Activated CD4-positive, alpha-beta memory T cell treated with anti-CD3 and anti-CD28 coated beads for 36 hours (primary cell): ENCODE data around the gene SS18. TPM values are rescaled to one million over a fixed set of nuclear protein-coding genes. Genes with fewer than 3 reads are reported as not detected.

Source experiments
- CTCF ChIA-PET: fragments of 350-600 bp; sonication (Branson Sonifier 250); formaldehyde crosslinking; loops from one replicate; lab custom pipeline; 2021; ENCODE audit warnings: antibody characterized with exemption, inconsistent platforms; lab: Charles Lee
- POLR2A ChIA-PET: fragments of 350-600 bp; sonication (Branson Sonifier 250); formaldehyde crosslinking; loops from one replicate; lab custom pipeline; 2021; ENCODE audit warnings: antibody characterized with exemption; lab: Charles Lee
- DNase-seq: peaks from one replicate; pipeline ENCODE4 v3.0.0-alpha.2; 2020
- H3K27ac Mint-ChIP-seq: one replicate; pipeline ENCODE4 v1.8.0; 2021; ENCODE audit warnings: mixed read lengths
- H3K27me3 Mint-ChIP-seq: one replicate; pipeline ENCODE4 v1.8.0; 2021; ENCODE audit warnings: mixed read lengths
- H3K36me3 Mint-ChIP-seq: one replicate; pipeline ENCODE4 v1.8.0; 2021; ENCODE audit warnings: mixed read lengths
- H3K4me1 Mint-ChIP-seq: one replicate; pipeline ENCODE4 v1.8.0; 2021; ENCODE audit warnings: low read depth, mixed read lengths
- H3K4me3 Mint-ChIP-seq: one replicate; pipeline ENCODE4 v1.8.0; 2021; ENCODE audit warnings: mild to moderate bottlenecking, mixed read lengths
- H3K9me3 Mint-ChIP-seq: one replicate; pipeline ENCODE4 v1.8.0; 2021; ENCODE audit warnings: mixed read lengths
- intact Hi-C: fragments of 100-400 bp; cut with micrococcal nuclease; formaldehyde crosslinking; loops from one replicate; pipeline ENCODE4 v1.15.1; 2023
- total RNA-seq, 2 experiments: library from RNA; stranded (reverse); gene quantifications; one replicate each; pipeline ENCODE4 v1.2.3, GENCODE V29; 2021

SS18 gene
- total RNA-seq, 2 experiments from 2014 or later: 49.1 to 51.5 TPM

- intact Hi-C loops: no loop called here
- Mint-ChIP-seq H3K4me1 (no peaks in the 10 kb centered on the region), H3K36me3 (peaks cover 62% of the 10 kb centered on the region), H3K9me3 (no peaks in the 10 kb centered on the region), H3K27me3 (no peaks in the 10 kb centered on the region), H3K27ac (no peak overlapping the region), H3K4me3 (no peak overlapping the region)
- ChIA-PET CTCF (no interaction called here), POLR2A (no interaction called here)
- no peak for DNase-seq
These were observed 69.2 kb downstream of the SS18 start for GRCh38 chr18:26021061-26021754.

GRCh38 chr18:26017929-26018328 is 72.5 kb downstream of the SS18 start:
- CTCF ChIA-PET: no interaction called here
- Mint-ChIP-seq H3K4me1 (no peaks in the 10 kb centered on the region), H3K27me3 (no peaks in the 10 kb centered on the region), H3K4me3 (no peak overlapping the region), H3K36me3 (peaks cover 43% of the 10 kb centered on the region), H3K27ac (no peak overlapping the region), H3K9me3 (no peaks in the 10 kb centered on the region)
- intact Hi-C loops: no loop called here
- POLR2A ChIA-PET: no interaction called here
- no peak for DNase-seq

- CTCF ChIA-PET: no interaction called here
- no peaks in the 10 kb centered on the region for H3K4me1 Mint-ChIP-seq
- no peaks in the 10 kb centered on the region for H3K9me3 Mint-ChIP-seq
- no peak overlapping the region for H3K27ac Mint-ChIP-seq
- H3K4me3 Mint-ChIP-seq: no peak overlapping the region
- H3K36me3 Mint-ChIP-seq: peaks cover 33% of the 10 kb centered on the region
- no peaks in the 10 kb centered on the region for H3K27me3 Mint-ChIP-seq
- DNase-seq: no peak
- POLR2A ChIA-PET: no interaction called here
- intact Hi-C loops: no loop called here
These were observed 76.0 kb downstream of the SS18 start for GRCh38 chr18:26014462-26014861.

- Mint-ChIP-seq H3K9me3 (no peaks in the 10 kb centered on the region), H3K4me1 (no peaks in the 10 kb centered on the region), H3K4me3 (no peak overlapping the region), H3K27ac (no peak overlapping the region), H3K36me3 (peaks cover 10% of the 10 kb centered on the region), H3K27me3 (no peaks in the 10 kb centered on the region)
- ChIA-PET CTCF (no interaction called here), POLR2A (no interaction called here)
- intact Hi-C loops: no loop called here
- DNase-seq: no peak
These were observed 81.8 kb downstream of the SS18 start for GRCh38 chr18:26008619-26009018.

- no peaks in the 10 kb centered on the region for H3K9me3 Mint-ChIP-seq
- H3K4me3 Mint-ChIP-seq: no peak overlapping the region
- H3K36me3 Mint-ChIP-seq: peaks cover 10% of the 10 kb centered on the region
- no peak overlapping the region for H3K27ac Mint-ChIP-seq
- CTCF ChIA-PET: no interaction called here
- intact Hi-C loops: no loop called here
- DNase-seq: no peak
- H3K4me1 Mint-ChIP-seq: no peaks in the 10 kb centered on the region
- H3K27me3 Mint-ChIP-seq: no peaks in the 10 kb centered on the region
- POLR2A ChIA-PET: no interaction called here
These were observed 82.3 kb downstream of the SS18 start for GRCh38 chr18:26008096-26008495.

GRCh38 chr18:26005950-26006349 is 84.5 kb downstream of the SS18 start:
- ChIA-PET CTCF (no interaction called here), POLR2A (no interaction called here)
- Mint-ChIP-seq H3K27ac (no peak overlapping the region), H3K9me3 (no peaks in the 10 kb centered on the region), H3K27me3 (no peaks in the 10 kb centered on the region), H3K4me1 (no peaks in the 10 kb centered on the region), H3K4me3 (no peak overlapping the region), H3K36me3 (peaks cover 5% of the 10 kb centered on the region)
- intact Hi-C loops: no loop called here
- no peak for DNase-seq

GRCh38 chr18:26004832-26005231 is 85.6 kb downstream of the SS18 start:
- DNase-seq: no peak
- peaks cover 2% of the 10 kb centered on the region for H3K36me3 Mint-ChIP-seq
- H3K4me1 Mint-ChIP-seq: no peaks in the 10 kb centered on the region
- intact Hi-C loops: no loop called here
- ChIA-PET CTCF (interaction anchor here (1.1 kb wide), 1 partner anchor 379 kb away, joined by 4 read pairs; no protein-coding TSS in a partner anchor), POLR2A (no interaction called here)
- H3K27ac Mint-ChIP-seq: no peak overlapping the region
- no peaks in the 10 kb centered on the region for H3K9me3 Mint-ChIP-seq
- no peak overlapping the region for H3K4me3 Mint-ChIP-seq
- H3K27me3 Mint-ChIP-seq: no peaks in the 10 kb centered on the region

GRCh38 chr18:26003817-26004216 is 86.6 kb downstream of the SS18 start:
- Mint-ChIP-seq H3K36me3 (no peaks in the 10 kb centered on the region), H3K27ac (no peak overlapping the region), H3K27me3 (no peaks in the 10 kb centered on the region), H3K9me3 (no peaks in the 10 kb centered on the region), H3K4me1 (no peaks in the 10 kb centered on the region), H3K4me3 (no peak overlapping the region)
- no peak for DNase-seq
- intact Hi-C loops: no loop called here
- CTCF ChIA-PET: interaction anchor here (1.1 kb wide), 1 partner anchor 380 kb away, joined by 4 read pairs; no protein-coding TSS in a partner anchor
- POLR2A ChIA-PET: interaction anchor here (0.7 kb wide), 1 partner anchor 19 kb away, joined by 3 read pairs; no protein-coding TSS in a partner anchor

- H3K9me3 Mint-ChIP-seq: no peaks in the 10 kb centered on the region
- POLR2A ChIA-PET: interaction anchor here (0.7 kb wide), 1 partner anchor 19 kb away, joined by 3 read pairs; no protein-coding TSS in a partner anchor
These were observed 87.1 kb downstream of the SS18 start for GRCh38 chr18:26003356-26003755.

GRCh38 chr18:26002375-26002910 is 88.0 kb downstream of the SS18 start:
- H3K4me3 Mint-ChIP-seq: no peak overlapping the region
- intact Hi-C loops: no loop called here

More at GRCh38 chr18:26003356-26003755, 87.1 kb downstream of the SS18 start:
- intact Hi-C loops: no loop called here
- Mint-ChIP-seq H3K36me3 (no peaks in the 10 kb centered on the region), H3K4me3 (no peak overlapping the region), H3K4me1 (no peaks in the 10 kb centered on the region), H3K27me3 (no peaks in the 10 kb centered on the region), H3K27ac (no peak overlapping the region)
- CTCF ChIA-PET: no interaction called here
- no peak for DNase-seq

GRCh38 chr18:25998461-25998860 is 92.0 kb downstream of the SS18 start:
- no peaks in the 10 kb centered on the region for H3K27me3 Mint-ChIP-seq
- H3K27ac Mint-ChIP-seq: no peak overlapping the region
- H3K36me3 Mint-ChIP-seq: no peaks in the 10 kb centered on the region
- ChIA-PET POLR2A (no interaction called here), CTCF (no interaction called here)
- DNase-seq: no peak
- intact Hi-C loops: no loop called here
- no peak overlapping the region for H3K4me3 Mint-ChIP-seq
- no peaks in the 10 kb centered on the region for H3K9me3 Mint-ChIP-seq
- H3K4me1 Mint-ChIP-seq: no peaks in the 10 kb centered on the region

More at GRCh38 chr18:26002375-26002910, 88.0 kb downstream of the SS18 start:
- Mint-ChIP-seq H3K9me3 (no peaks in the 10 kb centered on the region), H3K27ac (no peak overlapping the region), H3K4me1 (no peaks in the 10 kb centered on the region), H3K27me3 (no peaks in the 10 kb centered on the region), H3K36me3 (no peaks in the 10 kb centered on the region)
- DNase-seq: no peak
- CTCF ChIA-PET: no interaction called here
- POLR2A ChIA-PET: no interaction called here

- Mint-ChIP-seq H3K27ac (no peak overlapping the region), H3K27me3 (no peaks in the 10 kb centered on the region), H3K9me3 (no peaks in the 10 kb centered on the region), H3K4me3 (no peak overlapping the region), H3K4me1 (no peaks in the 10 kb centered on the region), H3K36me3 (no peaks in the 10 kb centered on the region)
- POLR2A ChIA-PET: no interaction called here
- CTCF ChIA-PET: no interaction called here
- intact Hi-C loops: no loop called here
- no peak for DNase-seq
These were observed 97.8 kb downstream of the SS18 start for GRCh38 chr18:25992566-25992965.

GRCh38 chr18:25990473-25990872 is 99.9 kb downstream of the SS18 start:
- Mint-ChIP-seq H3K4me3 (no peak overlapping the region), H3K27me3 (peaks cover under 1% of the 10 kb centered on the region), H3K9me3 (no peaks in the 10 kb centered on the region), H3K4me1 (no peaks in the 10 kb centered on the region), H3K36me3 (no peaks in the 10 kb centered on the region), H3K27ac (no peak overlapping the region)
- no peak for DNase-seq
- intact Hi-C loops: no loop called here
- POLR2A ChIA-PET: no interaction called here
- CTCF ChIA-PET: no interaction called here
